ENCODE data around the gene PEA15. TPM values are rescaled to one million over a fixed set of nuclear protein-coding genes. Genes with fewer than 3 reads are reported as not detected.

The PEA15 gene
- total RNA-seq, 2 donors from 2014 or later = 50.4 to 184 TPM

GRCh38 chr1:160226623-160227022 lies 21.4 kb downstream of the PEA15 start:
- H3K36me3 ChIP-seq = peaks cover 18 to 19% of the 10 kb centered on the region in 2 donors

GRCh38 chr1:160227034-160227433 lies 21.9 kb downstream of the PEA15 start:
- Histone ChIP-seq H3K27me3 (replicated peaks; ENCODE audit: insufficient read depth) (no peaks in the 10 kb centered on the region), H3K27ac (no peak overlapping the region), H3K36me3 (peaks cover 17 to 19% of the 10 kb centered on the region in 2 donors), H3K4me3 (no peak overlapping the region), H3K4me1 (replicated peaks) (no peaks in the 10 kb centered on the region), H3K9me3 (no peaks in the 10 kb centered on the region)
- 70% methylated on average over 4 of the region's 4 CpGs for WGBS
- no peak for DNase-seq (ENCODE audit: low spot score)
- TF ChIP-seq CTCF (IDR thresholded peaks at IDR 0.05) (no peak), POLR2AphosphoS5 (IDR thresholded peaks at IDR 0.05) (no peak), POLR2A (IDR thresholded peaks at IDR 0.05) (no peak)
- intact Hi-C loops (cut with DNase I) = no loop called here

More at GRCh38 chr1:160226623-160227022, 21.4 kb downstream of the PEA15 start:
- 91% methylated on average over 2 of the region's 2 CpGs for WGBS
- TF ChIP-seq POLR2A (IDR thresholded peaks at IDR 0.05) (no peak), POLR2AphosphoS5 (IDR thresholded peaks at IDR 0.05) (no peak), CTCF (IDR thresholded peaks at IDR 0.05) (no peak)
- H3K4me3 ChIP-seq = no peak overlapping the region
- H3K27ac ChIP-seq = no peak overlapping the region
- no peaks in the 10 kb centered on the region for H3K4me1 ChIP-seq (replicated peaks)
- intact Hi-C loops (cut with DNase I) = no loop called here
- no peak for DNase-seq (ENCODE audit: low spot score)
- no peaks in the 10 kb centered on the region for H3K9me3 ChIP-seq
- no peaks in the 10 kb centered on the region for H3K27me3 ChIP-seq (replicated peaks; ENCODE audit: insufficient read depth)

GRCh38 chr1:160227561-160227960 lies 22.4 kb downstream of the PEA15 start:
- Histone ChIP-seq H3K36me3 (peaks cover 17 to 19% of the 10 kb centered on the region in 2 donors), H3K4me1 (replicated peaks) (no peaks in the 10 kb centered on the region), H3K27me3 (replicated peaks; ENCODE audit: insufficient read depth) (no peaks in the 10 kb centered on the region), H3K9me3 (no peaks in the 10 kb centered on the region), H3K4me3 (no peak overlapping the region), H3K27ac (no peak overlapping the region)
- DNase-seq (ENCODE audit: low spot score) = no peak
- intact Hi-C loops (cut with DNase I) = no loop called here
- TF ChIP-seq POLR2AphosphoS5 (IDR thresholded peaks at IDR 0.05) = no peak
- TF ChIP-seq POLR2A (IDR thresholded peaks at IDR 0.05) = no peak
- no peak for TF ChIP-seq CTCF (IDR thresholded peaks at IDR 0.05)
- 94% methylated on average over 1 of the region's 1 CpG for WGBS

GRCh38 chr1:160228431-160228830 lies 23.2 kb downstream of the PEA15 start:
- H3K9me3 ChIP-seq = no peaks in the 10 kb centered on the region
- H3K4me3 ChIP-seq = no peak overlapping the region
- H3K27me3 ChIP-seq (replicated peaks; ENCODE audit: insufficient read depth) = no peaks in the 10 kb centered on the region
- peaks cover 17 to 18% of the 10 kb centered on the region in 2 donors for H3K36me3 ChIP-seq
- intact Hi-C loops (cut with DNase I) = no loop called here
- H3K27ac ChIP-seq = no peak overlapping the region
- DNase-seq (ENCODE audit: low spot score) = no peak
- H3K4me1 ChIP-seq (replicated peaks) = no peaks in the 10 kb centered on the region
- no peak for TF ChIP-seq CTCF (IDR thresholded peaks at IDR 0.05)
- no peak for TF ChIP-seq POLR2AphosphoS5 (IDR thresholded peaks at IDR 0.05)
- no peak for TF ChIP-seq POLR2A (IDR thresholded peaks at IDR 0.05)

- Histone ChIP-seq H3K9me3 (no peaks in the 10 kb centered on the region), H3K36me3 (peaks cover 0 to 4% of the 10 kb centered on the region in 2 donors), H3K4me1 (replicated peaks) (no peaks in the 10 kb centered on the region), H3K4me3 (no peak overlapping the region), H3K27ac (no peak overlapping the region), H3K27me3 (replicated peaks; ENCODE audit: insufficient read depth) (no peaks in the 10 kb centered on the region)
- no peak for DNase-seq (ENCODE audit: low spot score)
- intact Hi-C loops (cut with DNase I) = no loop called here
- TF ChIP-seq POLR2AphosphoS5 (IDR thresholded peaks at IDR 0.05) (no peak), POLR2A (IDR thresholded peaks at IDR 0.05) (no peak), CTCF (IDR thresholded peaks at IDR 0.05) (no peak)
These were observed 27.7 kb downstream of the PEA15 start for GRCh38 chr1:160232911-160233310.

Measured in prostate gland (tissue), 2 donors.